GM18858 (cell line): ENCODE data around the gene TSPAN15.
"Not testable (repeated sequence)": the region's sequence is repeated elsewhere in the genome, so short reads cannot be mapped to it uniquely, and the experiment has no call there.

Experiments
- ATAC-seq: cut with Tn5 transposase; IDR thresholded peaks from one replicate; pipeline ENCODE4 v1.9.1; 2021; ENCODE audit not compliant: unreplicated experiment

TSPAN15 gene

DNA sequence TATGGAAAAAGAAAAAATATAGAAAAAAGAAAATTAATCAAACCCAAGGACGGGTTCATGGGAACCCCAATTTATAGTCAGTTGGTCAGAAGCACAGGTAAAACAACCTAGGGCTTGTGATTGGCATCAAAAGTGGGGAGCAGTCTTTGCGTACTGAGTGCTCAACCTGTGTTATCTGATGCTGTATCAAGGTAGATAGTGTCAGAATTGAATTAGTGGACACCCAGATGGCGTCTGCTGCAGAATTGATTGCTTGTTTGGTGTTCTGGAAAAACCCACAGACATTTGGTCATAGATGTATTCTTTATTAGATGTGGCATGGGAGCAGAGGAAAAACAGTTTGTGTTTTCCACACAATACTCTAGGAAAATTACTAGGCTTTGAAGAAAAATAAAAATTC, 82.4 kb downstream of the TSPAN15 start:
- ATAC-seq: no peak

- ATAC-seq: not testable (repeated sequence)
Measured at GRCh38 chr10:69536521-69536920, 85.3 kb downstream of the TSPAN15 start.

- no peak for ATAC-seq
Measured at GRCh38 chr10:69537449-69537848, 86.2 kb downstream of the TSPAN15 start.

- ATAC-seq: no peak
Measured at GRCh38 chr10:69538461-69538860, 87.2 kb downstream of the TSPAN15 start.

DNA sequence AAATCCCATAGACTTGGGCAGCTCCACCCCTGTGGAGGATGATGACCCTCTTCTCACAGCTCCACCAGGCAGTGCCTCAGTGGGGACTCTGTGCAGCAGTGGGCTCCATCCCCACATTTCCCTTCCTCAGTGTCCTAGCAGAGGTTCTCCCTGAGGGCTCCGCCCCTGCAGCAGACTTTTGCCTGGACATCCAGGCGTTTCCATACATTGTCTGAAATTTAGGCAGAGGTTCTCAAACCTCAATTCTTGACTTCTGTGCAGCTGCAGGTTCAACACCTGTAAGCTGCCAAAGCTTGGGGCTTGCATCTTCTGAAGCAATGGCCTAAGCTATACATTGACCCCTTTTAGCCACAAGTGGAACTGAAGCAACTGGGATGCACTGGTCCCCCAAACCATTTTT, 90.2 kb downstream of the TSPAN15 start:
- no peak for ATAC-seq

GRCh38 chr10:69549959-69550358, 98.7 kb downstream of the TSPAN15 start:
- no peak for ATAC-seq

DNA sequence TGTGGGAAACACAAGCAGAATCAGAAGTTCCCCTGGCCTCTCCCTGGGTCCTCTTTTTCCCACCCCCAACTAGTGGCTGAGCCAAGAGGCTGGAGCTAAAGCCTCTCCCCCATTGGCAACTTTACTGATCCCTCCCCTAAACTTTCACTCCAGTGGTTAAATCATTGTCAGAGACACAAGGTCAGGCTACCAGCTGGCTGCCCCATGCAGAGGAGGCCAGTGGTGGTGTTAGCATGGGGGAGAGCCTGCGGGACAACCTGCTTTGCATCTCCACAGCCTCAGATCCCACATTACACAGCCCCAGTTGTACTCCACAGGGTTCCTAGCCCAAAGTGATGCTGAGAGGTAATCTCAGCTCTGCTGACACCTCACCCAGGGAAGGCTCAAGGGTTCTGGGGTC, 101.0 kb downstream of the TSPAN15 start:
- ATAC-seq: no peak

GRCh38 chr10:69553328-69553727, 102.1 kb downstream of the TSPAN15 start:
- ATAC-seq: no peak

- no peak for ATAC-seq
Measured at GRCh38 chr10:69554611-69555010, 103.3 kb downstream of the TSPAN15 start.
